Measurements from ENCODE around the gene RUSC2. TPM values are rescaled to one million over a fixed set of nuclear protein-coding genes. Genes with fewer than 3 reads are reported as not detected.

The RUSC2 gene
- total and polyA plus RNA-seq, 8 donors = 9.0 to 27.1 (median 13.6) TPM

DNA sequence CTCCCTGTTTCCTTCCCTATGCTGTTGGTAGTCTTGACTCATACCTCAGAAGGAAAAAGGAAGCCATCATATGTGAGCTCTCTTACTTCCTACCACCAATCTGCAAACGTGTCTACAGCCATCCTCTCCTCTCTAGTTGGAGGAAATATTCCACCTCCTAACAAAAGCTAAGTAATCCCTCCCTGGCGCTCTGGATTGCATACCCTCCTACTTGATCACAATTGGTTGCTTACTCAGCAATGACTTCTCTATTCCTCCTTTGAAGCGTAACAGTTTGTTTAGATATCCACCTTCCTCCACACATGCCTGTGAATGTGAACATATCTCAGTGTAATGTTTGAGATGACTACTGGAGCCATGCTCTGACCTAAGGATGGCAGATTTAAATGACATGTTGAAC, 18.2 kb downstream of the RUSC2 start:
- TF ChIP-seq, protein P1, sequence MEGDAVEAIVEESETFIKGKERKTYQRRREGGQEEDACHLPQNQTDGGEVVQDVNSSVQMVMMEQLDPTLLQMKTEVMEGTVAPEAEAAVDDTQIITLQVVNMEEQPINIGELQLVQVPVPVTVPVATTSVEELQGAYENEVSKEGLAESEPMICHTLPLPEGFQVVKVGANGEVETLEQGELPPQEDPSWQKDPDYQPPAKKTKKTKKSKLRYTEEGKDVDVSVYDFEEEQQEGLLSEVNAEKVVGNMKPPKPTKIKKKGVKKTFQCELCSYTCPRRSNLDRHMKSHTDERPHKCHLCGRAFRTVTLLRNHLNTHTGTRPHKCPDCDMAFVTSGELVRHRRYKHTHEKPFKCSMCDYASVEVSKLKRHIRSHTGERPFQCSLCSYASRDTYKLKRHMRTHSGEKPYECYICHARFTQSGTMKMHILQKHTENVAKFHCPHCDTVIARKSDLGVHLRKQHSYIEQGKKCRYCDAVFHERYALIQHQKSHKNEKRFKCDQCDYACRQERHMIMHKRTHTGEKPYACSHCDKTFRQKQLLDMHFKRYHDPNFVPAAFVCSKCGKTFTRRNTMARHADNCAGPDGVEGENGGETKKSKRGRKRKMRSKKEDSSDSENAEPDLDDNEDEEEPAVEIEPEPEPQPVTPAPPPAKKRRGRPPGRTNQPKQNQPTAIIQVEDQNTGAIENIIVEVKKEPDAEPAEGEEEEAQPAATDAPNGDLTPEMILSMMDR (IDR thresholded peaks at IDR 0.05) = no peak
- Histone ChIP-seq H3K36me3 (no peaks in the 10 kb centered on the region), H3K9me3 (no peaks in the 10 kb centered on the region), H3K4me1 (peaks cover 0 to 9% (median 5%) of the 10 kb centered on the region in 3 donors), H3K4me3 (no peak overlapping the region), H3K27me3 (no peaks in the 10 kb centered on the region), H3K27ac (no peak overlapping the region)
- no peak for FAIRE-seq
- ATAC-seq = no peak
- 78 to 81% methylated on average over 3 of the region's 3 CpGs for WGBS, 2 donors
- intact Hi-C loops (cut with DNase I) = no loop called here
- no peak for DNase-seq

DNA sequence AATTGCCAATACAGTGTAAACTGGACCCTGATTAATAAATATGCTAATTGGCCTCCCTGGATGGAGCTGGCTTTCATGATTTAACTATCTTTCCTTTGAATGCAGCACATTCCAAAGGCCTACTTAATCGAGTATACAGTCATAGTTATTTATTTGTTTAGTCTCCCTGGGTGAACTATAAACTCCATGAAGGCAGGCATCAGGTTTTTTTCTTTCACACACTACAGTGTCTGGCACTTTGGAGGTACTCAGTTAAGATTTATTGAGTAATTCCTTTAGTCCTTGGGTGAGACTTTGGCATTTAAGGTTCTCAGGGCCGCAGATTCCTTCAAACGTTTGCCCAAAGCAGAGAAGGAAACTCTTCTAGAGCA, 20.5 kb downstream of the RUSC2 start:
- TF ChIP-seq, protein P1 (IDR thresholded peaks at IDR 0.05) = no peak
- Histone ChIP-seq H3K36me3 (no peaks in the 10 kb centered on the region), H3K27ac (peak overlapping the region; percentile 14 to 72 (median 60)), H3K4me3 (no peak overlapping the region), H3K9me3 (no peaks in the 10 kb centered on the region), H3K4me1 (peaks cover 0 to 9% (median 5%) of the 10 kb centered on the region in 3 donors), H3K27me3 (no peaks in the 10 kb centered on the region)
- WGBS, 2 donors = 44 to 51% methylated on average over 3 of the region's 3 CpGs
- FAIRE-seq = no peak
- DNase-seq = no peak
- intact Hi-C loops (cut with DNase I) = no loop called here
- ATAC-seq = peak in 1 of 4 donors; percentile 13

DNA sequence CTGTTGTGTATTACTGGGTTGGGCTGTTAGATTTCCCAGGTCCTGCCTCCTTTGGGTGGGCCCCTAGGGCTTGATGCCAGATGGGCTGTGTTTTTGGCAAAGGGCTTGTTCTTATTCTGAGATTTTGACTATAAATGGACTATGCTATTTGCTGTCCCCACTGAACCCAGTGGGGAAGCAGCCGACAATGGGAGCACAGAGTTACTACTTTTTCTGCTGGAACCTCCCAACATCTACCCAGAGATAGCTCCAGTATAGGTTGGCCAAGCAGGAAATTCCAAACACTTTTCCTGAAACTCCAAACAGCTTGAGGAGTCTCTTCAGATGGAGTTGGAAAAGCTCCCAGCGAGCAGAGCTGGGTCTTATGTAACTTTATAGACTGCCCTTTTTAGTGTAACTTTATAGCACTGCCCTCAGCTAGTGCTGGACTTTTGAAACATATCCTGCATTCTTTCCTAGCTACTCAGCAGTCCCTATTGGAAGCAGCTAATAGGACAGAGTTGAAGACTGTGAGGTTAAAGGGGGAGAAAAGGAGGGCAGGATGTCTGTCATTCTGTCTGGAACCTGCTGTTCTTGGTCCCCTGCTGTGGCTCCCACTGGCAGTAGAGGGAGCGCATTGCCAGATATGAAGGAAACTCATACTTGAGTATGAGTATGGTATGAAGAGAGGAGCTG, 21.0 kb downstream of the RUSC2 start:
- 42 to 64% methylated on average over 3 of the region's 3 CpGs for WGBS, 2 donors
- Histone ChIP-seq H3K27ac (peak overlapping the region; percentile 14 to 72 (median 60)), H3K4me3 (no peak overlapping the region), H3K9me3 (no peaks in the 10 kb centered on the region), H3K27me3 (no peaks in the 10 kb centered on the region), H3K4me1 (peaks cover 0 to 9% (median 5%) of the 10 kb centered on the region in 3 donors), H3K36me3 (no peaks in the 10 kb centered on the region)
- intact Hi-C loops (cut with DNase I) = no loop called here
- TF ChIP-seq, protein P1 (IDR thresholded peaks at IDR 0.05) = no peak
- peak; percentile 80 to 92 (median 90) for ATAC-seq
- FAIRE-seq = peak; percentile 98
- peak in 2 of 6 donors; percentile 42 for DNase-seq

DNA sequence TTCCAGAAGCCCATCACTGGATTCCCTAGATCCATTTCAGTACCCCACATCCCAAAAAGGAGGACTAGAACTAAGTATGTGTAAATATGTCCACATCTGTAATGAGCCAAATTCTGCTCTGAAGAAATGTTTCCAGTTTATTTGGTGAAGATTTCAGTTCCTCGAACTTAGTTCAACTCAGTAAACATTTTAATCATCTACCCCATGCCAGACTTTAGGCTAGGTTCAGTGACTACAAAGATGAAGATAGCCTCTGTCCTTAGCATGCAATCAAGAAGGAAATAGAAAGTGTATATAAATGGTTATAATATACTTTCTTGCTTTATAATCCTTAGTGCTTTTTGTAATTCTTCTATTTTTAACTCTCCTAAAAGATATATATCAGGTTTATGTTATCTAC, 21.5 kb downstream of the RUSC2 start:
- no peaks in the 10 kb centered on the region for H3K36me3 ChIP-seq
- peak overlapping the region; percentile 14 to 72 (median 60) for H3K27ac ChIP-seq
- ATAC-seq (peak in 1 of 4 donors; percentile 6), FAIRE-seq (peak; percentile 53), DNase-seq (no peak)
- TF ChIP-seq, protein P1 (IDR thresholded peaks at IDR 0.05) = no peak
- H3K4me1 ChIP-seq = peaks cover 4 to 9% (median 5%) of the 10 kb centered on the region in 3 donors
- no peaks in the 10 kb centered on the region for H3K27me3 ChIP-seq
- no peak overlapping the region for H3K4me3 ChIP-seq
- no peaks in the 10 kb centered on the region for H3K9me3 ChIP-seq
- intact Hi-C loops (cut with DNase I) = no loop called here
- 6 to 9% methylated on average over 1 of the region's 1 CpG for WGBS, 2 donors

DNA sequence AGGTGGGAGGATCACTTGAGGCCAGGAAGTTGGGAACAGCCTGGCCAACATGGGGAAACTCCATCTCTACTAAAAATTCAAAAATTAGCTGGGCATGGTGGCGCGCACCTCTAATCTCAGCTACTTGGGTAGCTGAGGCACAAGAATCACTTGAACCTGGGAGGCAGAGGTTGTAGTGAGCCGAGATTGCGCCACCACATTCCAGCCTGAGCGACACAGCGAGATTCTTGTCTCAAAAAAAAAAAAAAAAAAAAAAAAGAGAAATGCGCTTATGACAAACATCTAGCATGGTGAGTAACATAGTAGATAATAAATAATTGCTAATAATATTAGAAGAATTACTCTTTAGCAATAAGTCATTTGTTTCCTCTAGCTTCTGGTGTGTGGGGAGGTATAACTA, 25.9 kb downstream of the RUSC2 start:
- 70 to 84% methylated on average over 7 of the region's 7 CpGs for WGBS, 2 donors
- DNase-seq = no peak
- FAIRE-seq = no peak
- H3K9me3 ChIP-seq = no peaks in the 10 kb centered on the region
- H3K27ac ChIP-seq = peak overlapping the region in 3 of 4 donors; percentile 37 to 80 (median 68)
- H3K27me3 ChIP-seq = no peaks in the 10 kb centered on the region
- TF ChIP-seq, protein P1 (IDR thresholded peaks at IDR 0.05) = no peak
- peaks cover 30 to 43% (median 34%) of the 10 kb centered on the region in 3 donors for H3K4me1 ChIP-seq
- no peak overlapping the region for H3K4me3 ChIP-seq
- intact Hi-C loops (cut with DNase I) = no loop called here
- ATAC-seq = no peak
- H3K36me3 ChIP-seq = no peaks in the 10 kb centered on the region
